Muscle of leg (tissue), 11 donors: Measurements from ENCODE around the gene GNG10. TPM values are rescaled to one million over a fixed set of nuclear protein-coding genes. Genes with fewer than 3 reads are reported as not detected.
"Not testable (repeated sequence)": the region's sequence is repeated elsewhere in the genome, so short reads cannot be mapped to it uniquely, and the experiment has no call there.

Experiments used
- DNase-seq: peaks from one replicate; pipeline ENCODE4 v3.0.0; 2013
- H3K27ac ChIP-seq: one replicate; pipeline ENCODE4 v1.5.1; 2013; ENCODE audit warnings: mild to moderate bottlenecking, low read length, control low read depth
- H3K27me3 ChIP-seq: one replicate; pipeline ENCODE4 v1.6.1; 2013; ENCODE audit warnings: low read length; ENCODE audit not compliant: control insufficient read depth, insufficient read depth
- H3K36me3 ChIP-seq: one replicate; pipeline ENCODE4 v1.6.1; 2013; ENCODE audit warnings: low read length; ENCODE audit not compliant: control insufficient read depth, insufficient read depth
- H3K4me1 ChIP-seq: one replicate; pipeline ENCODE4 v1.6.1; 2013; ENCODE audit warnings: low read length; ENCODE audit not compliant: control insufficient read depth, insufficient read depth
- H3K4me3 ChIP-seq: one replicate; pipeline ENCODE4 v1.5.1; 2013; ENCODE audit warnings: low read length, control low read depth
- H3K9me3 ChIP-seq: replicated peaks from 2 replicates; pipeline ENCODE4 v1.6.1; 2013; ENCODE audit warnings: low read depth, low read length; ENCODE audit not compliant: control insufficient read depth
- WGBS: methylation state at CpG from one replicate; pipeline ENCODE4 v1.1.5; 2013; ENCODE audit warnings: missing lambda C conversion rate; ENCODE audit not compliant: insufficient coverage; 5-methylcytosine and 5-hydroxymethylcytosine counted together
- polyA plus RNA-seq, 8 donors: library from polyadenylated mRNA; unstranded; fragments of 120-200 nt; gene quantifications; one replicate each; pipeline versions ENCODE4 v1.2.1 to v1.2.3, GENCODE V29; 2013; ENCODE audit warnings: inconsistent platforms in 1 of 8, low replicate concordance in 1 of 8; ENCODE audit not compliant: insufficient read length in 8 of 8, insufficient read depth in 1 of 8
- total RNA-seq: library from RNA; stranded (reverse); fragments of 120-200 nt; gene quantifications from one replicate; pipeline ENCODE4 v1.2.4, GENCODE V29; 2013

GNG10 gene
- total and polyA plus RNA-seq, 9 donors: 27.4 to 60.6 (median 50.7) TPM

- DNase-seq, H3K27me3 ChIP-seq, H3K27ac ChIP-seq, H3K4me3 ChIP-seq, H3K4me1 ChIP-seq, H3K9me3 ChIP-seq: not testable (repeated sequence)
- 90% methylated on average over 9 of the region's 11 CpGs for WGBS
- H3K36me3 ChIP-seq: peaks cover 27% of the 10 kb centered on the region
These were observed 7.2 kb downstream of the GNG10 start for GRCh38 chr9:111668601-111669000.

GRCh38 chr9:111674319-111674718 lies 12.9 kb downstream of the GNG10 start:
- Histone ChIP-seq H3K36me3 (peaks cover 14% of the 10 kb centered on the region), H3K4me1 (no peaks in the 10 kb centered on the region), H3K27me3 (no peaks in the 10 kb centered on the region), H3K27ac (no peak overlapping the region), H3K9me3 (no peaks in the 10 kb centered on the region), H3K4me3 (no peak overlapping the region)
- WGBS: no CpG with 5 or more reads among the region's 2 CpGs
- DNase-seq: no peak

GRCh38 chr9:111676116-111676515 lies 14.7 kb downstream of the GNG10 start:
- no peak for DNase-seq
- H3K4me3 ChIP-seq: no peak overlapping the region
- peaks cover 4% of the 10 kb centered on the region for H3K9me3 ChIP-seq
- peaks cover 18% of the 10 kb centered on the region for H3K36me3 ChIP-seq
- no peaks in the 10 kb centered on the region for H3K27me3 ChIP-seq
- H3K27ac ChIP-seq: no peak overlapping the region
- no peaks in the 10 kb centered on the region for H3K4me1 ChIP-seq
- WGBS: no CpG with 5 or more reads among the region's 3 CpGs

- no peak for DNase-seq
- 100% methylated on average over 3 of the region's 5 CpGs for WGBS
- Histone ChIP-seq H3K27ac (no peak overlapping the region), H3K27me3 (no peaks in the 10 kb centered on the region), H3K4me1 (no peaks in the 10 kb centered on the region), H3K9me3 (peaks cover 4% of the 10 kb centered on the region), H3K4me3 (no peak overlapping the region), H3K36me3 (peaks cover 18% of the 10 kb centered on the region)
These were observed 16.9 kb downstream of the GNG10 start for GRCh38 chr9:111678293-111678692.

- no peak for DNase-seq
- no peak overlapping the region for H3K27ac ChIP-seq
- 97% methylated on average over 4 of the region's 6 CpGs for WGBS
These were observed 17.8 kb downstream of the GNG10 start for GRCh38 chr9:111679199-111679598.

GRCh38 chr9:111683392-111683791 lies 22.0 kb downstream of the GNG10 start:
- H3K4me3 ChIP-seq: no peak overlapping the region
- no peak for DNase-seq
- WGBS: 100% methylated on average over 1 of the region's 1 CpG
- no peak overlapping the region for H3K27ac ChIP-seq
- H3K36me3 ChIP-seq: peaks cover 5% of the 10 kb centered on the region
- H3K27me3 ChIP-seq: no peaks in the 10 kb centered on the region
- H3K4me1 ChIP-seq: no peaks in the 10 kb centered on the region
- H3K9me3 ChIP-seq: peaks cover 4% of the 10 kb centered on the region

More at GRCh38 chr9:111679199-111679598, 17.8 kb downstream of the GNG10 start:
- no peaks in the 10 kb centered on the region for H3K4me1 ChIP-seq
- H3K36me3 ChIP-seq: peaks cover 18% of the 10 kb centered on the region
- peaks cover 4% of the 10 kb centered on the region for H3K9me3 ChIP-seq
- H3K4me3 ChIP-seq: no peak overlapping the region
- H3K27me3 ChIP-seq: no peaks in the 10 kb centered on the region

GRCh38 chr9:111691672-111692329 lies 30.4 kb downstream of the GNG10 start:
- Histone ChIP-seq H3K27me3 (no peaks in the 10 kb centered on the region), H3K9me3 (no peaks in the 10 kb centered on the region), H3K27ac (no peak overlapping the region), H3K36me3 (no peaks in the 10 kb centered on the region), H3K4me3 (no peak overlapping the region), H3K4me1 (no peaks in the 10 kb centered on the region)
- WGBS: no CpG with 5 or more reads among the region's 5 CpGs
- DNase-seq: peak; percentile 55

- Histone ChIP-seq H3K4me1 (no peaks in the 10 kb centered on the region), H3K36me3 (no peaks in the 10 kb centered on the region), H3K27me3 (no peaks in the 10 kb centered on the region), H3K4me3 (no peak overlapping the region), H3K27ac (no peak overlapping the region), H3K9me3 (no peaks in the 10 kb centered on the region)
- DNase-seq: no peak
These were observed 35.4 kb downstream of the GNG10 start for GRCh38 chr9:111696796-111697195.

GRCh38 chr9:111700776-111701175 lies 39.4 kb downstream of the GNG10 start:
- WGBS: no CpG with 5 or more reads among the region's 1 CpG
- H3K4me1 ChIP-seq: no peaks in the 10 kb centered on the region
- H3K4me3 ChIP-seq: no peak overlapping the region
- H3K27me3 ChIP-seq: no peaks in the 10 kb centered on the region
- H3K9me3 ChIP-seq: no peaks in the 10 kb centered on the region
- H3K36me3 ChIP-seq: no peaks in the 10 kb centered on the region
- DNase-seq: peak; percentile 6
- H3K27ac ChIP-seq: no peak overlapping the region

GRCh38 chr9:111704503-111704902 lies 43.1 kb downstream of the GNG10 start:
- DNase-seq: no peak
- no CpG with 5 or more reads among the region's 2 CpGs for WGBS
- H3K27me3 ChIP-seq: no peaks in the 10 kb centered on the region

GRCh38 chr9:111711548-111711947 lies 50.1 kb downstream of the GNG10 start:
- Histone ChIP-seq H3K4me1 (no peaks in the 10 kb centered on the region), H3K27ac (no peak overlapping the region), H3K36me3 (no peaks in the 10 kb centered on the region), H3K27me3 (no peaks in the 10 kb centered on the region), H3K9me3 (no peaks in the 10 kb centered on the region), H3K4me3 (no peak overlapping the region)
- WGBS: 100% methylated on average over 1 of the region's 3 CpGs
- no peak for DNase-seq

More at GRCh38 chr9:111704503-111704902, 43.1 kb downstream of the GNG10 start:
- Histone ChIP-seq H3K27ac (no peak overlapping the region), H3K9me3 (no peaks in the 10 kb centered on the region), H3K36me3 (no peaks in the 10 kb centered on the region), H3K4me1 (no peaks in the 10 kb centered on the region), H3K4me3 (no peak overlapping the region)
